ENCODE data around the gene SLC12A1. TPM values are rescaled to one million over a fixed set of nuclear protein-coding genes. Genes with fewer than 3 reads are reported as not detected.

SLC12A1 gene
- total RNA-seq, 1 donor from 2014 or later: not detected

DNA sequence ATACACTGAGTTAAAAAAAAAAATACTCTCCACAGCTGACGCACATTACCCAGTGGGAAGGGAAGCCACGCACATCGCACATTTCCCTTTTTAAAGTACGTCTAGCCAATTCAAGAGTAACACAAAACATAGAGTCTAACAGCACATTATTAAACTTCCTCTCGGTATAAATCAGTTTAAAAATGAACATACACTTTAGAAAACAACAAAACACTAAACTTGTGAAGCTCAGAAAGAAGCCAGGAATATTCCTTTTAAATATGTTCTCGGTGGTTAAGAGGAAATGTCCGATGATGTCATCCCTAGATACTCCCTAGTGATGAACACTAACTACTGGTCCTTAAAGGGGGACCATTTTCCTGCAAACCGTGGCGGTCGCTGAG, 28.7 kb upstream of the SLC12A1 start:
- Mint-ChIP-seq H3K4me1 (ENCODE audit: low read depth, unreplicated experiment) (peaks cover 3% of the 10 kb centered on the region), H3K9me3 (ENCODE audit: unreplicated experiment) (no peaks in the 10 kb centered on the region), H3K27ac (ENCODE audit: unreplicated experiment) (peak overlapping the region; percentile 94), H3K4me3 (ENCODE audit: unreplicated experiment) (peak overlapping the region; percentile 96), H3K36me3 (ENCODE audit: low read depth, unreplicated experiment) (no peaks in the 10 kb centered on the region), H3K27me3 (ENCODE audit: low read depth, unreplicated experiment) (no peaks in the 10 kb centered on the region)
- H3K9ac ChIP-seq (ENCODE audit: low read length): peak overlapping the region; percentile 84
- H2AFZ ChIP-seq (ENCODE audit: low read depth, low read length): peak overlapping the region; percentile 83
- FAIRE-seq (no peak), DNase-seq (ENCODE audit: low read depth) (peak; percentile 64)
- H3K4me1 ChIP-seq (ENCODE audit: insufficient read depth, low read length): no peaks in the 10 kb centered on the region
- peak overlapping the region; percentile 84 for H3K27ac ChIP-seq (ENCODE audit: low read depth, low read length)
- no peaks in the 10 kb centered on the region for H3K27me3 ChIP-seq (ENCODE audit: insufficient read depth, low read length)
- H3K9me3 ChIP-seq (ENCODE audit: insufficient read depth, low read depth, low read length): no peaks in the 10 kb centered on the region
- peak overlapping the region; percentile 89 for H3K4me2 ChIP-seq (ENCODE audit: low read length)
- TF ChIP-seq, protein P1, sequence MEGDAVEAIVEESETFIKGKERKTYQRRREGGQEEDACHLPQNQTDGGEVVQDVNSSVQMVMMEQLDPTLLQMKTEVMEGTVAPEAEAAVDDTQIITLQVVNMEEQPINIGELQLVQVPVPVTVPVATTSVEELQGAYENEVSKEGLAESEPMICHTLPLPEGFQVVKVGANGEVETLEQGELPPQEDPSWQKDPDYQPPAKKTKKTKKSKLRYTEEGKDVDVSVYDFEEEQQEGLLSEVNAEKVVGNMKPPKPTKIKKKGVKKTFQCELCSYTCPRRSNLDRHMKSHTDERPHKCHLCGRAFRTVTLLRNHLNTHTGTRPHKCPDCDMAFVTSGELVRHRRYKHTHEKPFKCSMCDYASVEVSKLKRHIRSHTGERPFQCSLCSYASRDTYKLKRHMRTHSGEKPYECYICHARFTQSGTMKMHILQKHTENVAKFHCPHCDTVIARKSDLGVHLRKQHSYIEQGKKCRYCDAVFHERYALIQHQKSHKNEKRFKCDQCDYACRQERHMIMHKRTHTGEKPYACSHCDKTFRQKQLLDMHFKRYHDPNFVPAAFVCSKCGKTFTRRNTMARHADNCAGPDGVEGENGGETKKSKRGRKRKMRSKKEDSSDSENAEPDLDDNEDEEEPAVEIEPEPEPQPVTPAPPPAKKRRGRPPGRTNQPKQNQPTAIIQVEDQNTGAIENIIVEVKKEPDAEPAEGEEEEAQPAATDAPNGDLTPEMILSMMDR (IDR thresholded peaks at IDR 0.05; ENCODE audit: insufficient read depth, low read depth, low read length): no peak
- TF ChIP-seq EZH2 (IDR thresholded peaks at IDR 0.05; ENCODE audit: insufficient read depth, low read length): no peak
- no peaks in the 10 kb centered on the region for H3K36me3 ChIP-seq (ENCODE audit: insufficient read depth, low read length)
- H4K20me1 ChIP-seq (ENCODE audit: insufficient read depth, low read length): no peaks in the 10 kb centered on the region
- peak overlapping the region; percentile 71 for H3K4me3 ChIP-seq (ENCODE audit: insufficient read depth, low read depth, low read length)
- peaks cover 46% of the 10 kb centered on the region for H3K79me2 ChIP-seq (ENCODE audit: insufficient read depth, low read length)

DNA sequence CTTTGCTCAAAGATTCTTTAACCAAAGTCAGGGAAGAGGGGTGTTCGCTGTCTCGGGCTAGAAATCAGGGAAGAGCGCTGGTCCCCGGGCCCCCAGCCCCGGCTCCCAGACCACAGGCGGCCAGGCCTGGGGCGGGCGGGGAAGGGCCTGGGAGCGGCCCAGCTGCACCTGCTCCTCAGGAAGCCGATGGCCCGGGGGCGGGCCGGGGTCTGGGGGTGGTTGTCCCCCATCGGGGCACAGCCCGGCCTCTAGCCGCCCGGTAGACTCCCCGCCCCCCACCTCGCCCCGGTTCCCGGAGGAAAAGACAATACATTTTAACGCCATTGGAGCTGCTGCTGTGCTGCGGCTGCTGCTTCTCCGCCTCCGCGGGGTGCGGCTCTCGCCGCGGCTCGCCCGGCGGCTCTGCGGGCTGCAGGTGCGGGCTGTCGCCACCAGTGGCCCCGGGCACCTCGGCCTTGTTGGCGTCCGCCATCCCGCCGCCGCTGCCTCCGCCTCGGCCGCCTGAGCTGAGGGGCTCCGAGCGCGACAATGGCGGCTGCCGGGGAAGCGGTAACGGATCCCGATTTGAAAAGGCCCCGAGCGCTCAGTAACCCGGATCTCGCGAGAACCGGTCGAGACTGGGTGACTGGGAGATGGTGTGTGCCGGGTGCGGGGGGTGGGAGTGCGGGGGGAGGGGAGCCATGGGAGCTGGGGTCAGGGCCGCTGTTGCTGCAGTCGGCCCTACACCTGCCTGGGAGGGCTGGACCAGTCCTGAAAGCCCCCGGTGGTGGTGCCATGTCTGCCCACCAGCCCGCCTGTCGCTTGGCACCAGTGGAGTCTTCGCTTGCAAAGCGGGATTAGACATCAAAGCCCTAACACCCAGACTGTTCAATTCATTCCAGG, 28.1 kb upstream of the SLC12A1 start, which contains the start of gene MYEF2:
MYEF2 (minus strand) TSS at position 530 of the 882 bp plus-strand sequence; CDS start at position 472, 58 bp downstream.
- H3K27ac Mint-ChIP-seq (ENCODE audit: unreplicated experiment): peak within 1 kb of the TSS; percentile 94
- H3K9me3 Mint-ChIP-seq (ENCODE audit: unreplicated experiment): no peaks in the 10 kb centered on the region
- Histone ChIP-seq H3K9ac (ENCODE audit: low read length) (peak within 1 kb of the TSS; percentile 84), H3K36me3 (ENCODE audit: insufficient read depth, low read length) (no peaks in the 10 kb centered on the region), H4K20me1 (ENCODE audit: insufficient read depth, low read length) (no peaks in the 10 kb centered on the region), H3K4me3 (ENCODE audit: insufficient read depth, low read depth, low read length) (peak within 1 kb of the TSS; percentile 71), H3K27ac (ENCODE audit: low read depth, low read length) (peak within 1 kb of the TSS; percentile 84), H3K4me1 (ENCODE audit: insufficient read depth, low read length) (no peaks in the 10 kb centered on the region), H2AFZ (ENCODE audit: low read depth, low read length) (peak within 1 kb of the TSS; percentile 83), H3K27me3 (ENCODE audit: insufficient read depth, low read length) (no peaks in the 10 kb centered on the region), H3K4me2 (ENCODE audit: low read length) (peak within 1 kb of the TSS; percentile 89), H3K79me2 (ENCODE audit: insufficient read depth, low read length) (peaks cover 40% of the 10 kb centered on the region), H3K9me3 (ENCODE audit: insufficient read depth, low read depth, low read length) (no peaks in the 10 kb centered on the region)
- H3K4me3 Mint-ChIP-seq (ENCODE audit: unreplicated experiment): peak within 1 kb of the TSS; percentile 96
- no peaks in the 10 kb centered on the region for H3K36me3 Mint-ChIP-seq (ENCODE audit: low read depth, unreplicated experiment)
- peak; percentile 46 for DNase-seq (ENCODE audit: low read depth)
- no peak for FAIRE-seq
- no peaks in the 10 kb centered on the region for H3K27me3 Mint-ChIP-seq (ENCODE audit: low read depth, unreplicated experiment)
- TF ChIP-seq, protein P1 (IDR thresholded peaks at IDR 0.05; ENCODE audit: insufficient read depth, low read depth, low read length): no peak
- TF ChIP-seq EZH2 (IDR thresholded peaks at IDR 0.05; ENCODE audit: insufficient read depth, low read length): no peak
- H3K4me1 Mint-ChIP-seq (ENCODE audit: low read depth, unreplicated experiment): peaks cover 3% of the 10 kb centered on the region

DNA sequence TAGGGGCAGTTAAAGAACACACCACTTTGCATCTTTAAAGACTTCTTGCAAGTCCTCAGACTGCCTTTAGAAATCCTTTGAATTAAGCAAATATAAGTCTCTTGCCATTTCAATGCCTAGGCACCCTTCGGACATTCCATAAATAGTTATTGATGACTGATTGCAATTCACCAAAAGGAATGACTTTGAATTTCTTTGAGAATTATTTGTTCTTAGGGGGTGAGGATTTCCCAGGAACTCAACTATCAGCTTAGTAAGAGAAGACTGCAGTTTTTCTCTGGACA, 27.5 kb upstream of the SLC12A1 start:
- Histone ChIP-seq H3K27me3 (ENCODE audit: insufficient read depth, low read length) (no peaks in the 10 kb centered on the region), H3K4me1 (ENCODE audit: insufficient read depth, low read length) (no peaks in the 10 kb centered on the region), H3K9ac (ENCODE audit: low read length) (peak overlapping the region; percentile 84), H3K36me3 (ENCODE audit: insufficient read depth, low read length) (no peaks in the 10 kb centered on the region), H3K79me2 (ENCODE audit: insufficient read depth, low read length) (peaks cover 34% of the 10 kb centered on the region), H3K4me2 (ENCODE audit: low read length) (peak overlapping the region; percentile 89), H3K9me3 (ENCODE audit: insufficient read depth, low read depth, low read length) (no peaks in the 10 kb centered on the region), H4K20me1 (ENCODE audit: insufficient read depth, low read length) (no peaks in the 10 kb centered on the region), H3K27ac (ENCODE audit: low read depth, low read length) (no peak overlapping the region), H3K4me3 (ENCODE audit: insufficient read depth, low read depth, low read length) (peak overlapping the region; percentile 71), H2AFZ (ENCODE audit: low read depth, low read length) (peak overlapping the region; percentile 83)
- no peaks in the 10 kb centered on the region for H3K9me3 Mint-ChIP-seq (ENCODE audit: unreplicated experiment)
- H3K4me3 Mint-ChIP-seq (ENCODE audit: unreplicated experiment): peak overlapping the region; percentile 70
- H3K4me1 Mint-ChIP-seq (ENCODE audit: low read depth, unreplicated experiment): peaks cover 3% of the 10 kb centered on the region
- FAIRE-seq (no peak), DNase-seq (ENCODE audit: low read depth) (no peak)
- H3K36me3 Mint-ChIP-seq (ENCODE audit: low read depth, unreplicated experiment): no peaks in the 10 kb centered on the region
- H3K27ac Mint-ChIP-seq (ENCODE audit: unreplicated experiment): no peak overlapping the region
- H3K27me3 Mint-ChIP-seq (ENCODE audit: low read depth, unreplicated experiment): no peaks in the 10 kb centered on the region
- no peak for TF ChIP-seq EZH2 (IDR thresholded peaks at IDR 0.05; ENCODE audit: insufficient read depth, low read length)
- TF ChIP-seq, protein P1 (IDR thresholded peaks at IDR 0.05; ENCODE audit: insufficient read depth, low read depth, low read length): no peak

All from astrocyte (in vitro differentiated cells and primary cell).